GM12878 (cell line): ENCODE data around the gene DNAH11. TPM values are rescaled to one million over a fixed set of nuclear protein-coding genes. Genes with fewer than 3 reads are reported as not detected.

ENCODE experiments used
- ATF7 ChIP-seq: fragments of 450-650 bp; IDR thresholded peaks from 2 replicates; pipeline ENCODE4 v1.6.1; 2016; ENCODE audit warnings: low read depth, mild to moderate bottlenecking
- BCL3 ChIP-seq: IDR thresholded peaks from 2 replicates; pipeline ENCODE4 v1.6.1; 2011; ENCODE audit warnings: borderline replicate concordance, low read depth, mild to moderate bottlenecking, moderate library complexity, low read length; ENCODE audit not compliant: insufficient read depth, poor library complexity, severe bottlenecking
- CBFB ChIP-seq: IDR thresholded peaks from 2 replicates; pipeline ENCODE4 v1.6.1; 2016; ENCODE audit warnings: antibody characterized with exemption, low read depth
- CREB1 ChIP-seq: IDR thresholded peaks from 2 replicates; pipeline ENCODE4 v1.6.1; 2012; ENCODE audit warnings: low read depth, mild to moderate bottlenecking, inconsistent platforms
- CREM ChIP-seq: IDR thresholded peaks from 2 replicates; pipeline ENCODE4 v1.6.1; 2014; ENCODE audit warnings: antibody characterized with exemption, low read depth
- CTCF ChIP-seq, 3 experiments: IDR thresholded peaks in 2 of 3; conservative IDR thresholded peaks in 1 of 3; 2 replicates each; pipeline ENCODE4 v1.5.1; 2011; ENCODE audit warnings: low read depth in 3 of 3, low read length in 3 of 3, mild to moderate bottlenecking in 3 of 3, control low read depth in 2 of 3, moderate library complexity in 2 of 3, inconsistent platforms in 1 of 3, mixed read lengths in 1 of 3; ENCODE audit not compliant: control insufficient read depth in 2 of 3, insufficient read depth in 1 of 3; ENCODE audit errors: extremely low read depth in 1 of 3
- DPF2 ChIP-seq: fragments of 450-650 bp; IDR thresholded peaks from 2 replicates; pipeline ENCODE4 v1.6.1; 2017; ENCODE audit warnings: mild to moderate bottlenecking
- GABPA ChIP-seq: IDR thresholded peaks from 2 replicates; pipeline ENCODE4 v1.6.1; 2014; ENCODE audit warnings: antibody characterized with exemption, low read depth, mild to moderate bottlenecking, inconsistent platforms
- IKZF2 ChIP-seq, 2 experiments: fragments of 450-650 bp; IDR thresholded peaks; 2 replicates each; pipeline ENCODE4 v1.6.1; 2017; ENCODE audit warnings: mild to moderate bottlenecking in 2 of 2, moderate library complexity in 2 of 2
- MAX ChIP-seq: IDR thresholded peaks from 2 replicates; pipeline ENCODE4 v1.6.1; 2012; ENCODE audit warnings: low read depth, low read length, improper control_type of control experiment
- MEF2B ChIP-seq: fragments of 450-650 bp; IDR thresholded peaks from 2 replicates; pipeline ENCODE4 v1.6.1; 2018; ENCODE audit warnings: mild to moderate bottlenecking, moderate library complexity; ENCODE audit not compliant: partially characterized antibody, poor library complexity, severe bottlenecking
- NFYB ChIP-seq: IDR thresholded peaks from 2 replicates; pipeline ENCODE4 v1.6.1; 2011; ENCODE audit warnings: low read depth, mild to moderate bottlenecking, low read length, improper control_type of control experiment, moderate library complexity; ENCODE audit not compliant: insufficient read depth
- NR2C2 ChIP-seq: IDR thresholded peaks from 2 replicates; pipeline ENCODE4 v1.6.1; 2011; ENCODE audit warnings: borderline replicate concordance, low read depth; ENCODE audit not compliant: control insufficient read depth, insufficient read length
- PML ChIP-seq: IDR thresholded peaks from 2 replicates; pipeline ENCODE4 v1.6.1; 2012; ENCODE audit warnings: low read length, inconsistent platforms
- POLR2A ChIP-seq: IDR thresholded peaks from 2 replicates; pipeline ENCODE4 v1.6.1; 2011; ENCODE audit warnings: low read depth, mild to moderate bottlenecking, low read length
- POLR2AphosphoS2 ChIP-seq: IDR thresholded peaks from 2 replicates; pipeline ENCODE4 v1.6.1; 2011; ENCODE audit warnings: low read depth, mild to moderate bottlenecking, low read length, improper control_type of control experiment, moderate library complexity
- SP1 ChIP-seq: IDR thresholded peaks from one replicate; pipeline ENCODE4 v1.6.1; 2011; ENCODE audit warnings: low read depth, low read length
- SPI1 ChIP-seq: IDR thresholded peaks from 2 replicates; pipeline ENCODE4 v1.6.1; 2011; ENCODE audit warnings: low read depth, mild to moderate bottlenecking, low read length, moderate library complexity, borderline replicate concordance; ENCODE audit not compliant: insufficient read depth
- TBL1XR1 ChIP-seq: IDR thresholded peaks from 2 replicates; pipeline ENCODE4 v1.6.1; 2012; ENCODE audit warnings: low read depth, low read length, improper control_type of control experiment
- TCF3 ChIP-seq: IDR thresholded peaks from 2 replicates; pipeline ENCODE4 v1.6.1; 2012; ENCODE audit warnings: low read depth, mild to moderate bottlenecking, low read length, borderline replicate concordance; ENCODE audit not compliant: insufficient read depth
- ZBTB4 ChIP-seq: fragments of 450-650 bp; formaldehyde crosslinking; IDR thresholded peaks from 2 replicates; pipeline ENCODE4 v1.4.0; 2022; ENCODE audit warnings: mild to moderate bottlenecking, moderate library complexity
- ZNF207 ChIP-seq: fragments of 450-650 bp; IDR thresholded peaks from 2 replicates; pipeline ENCODE4 v1.6.1; 2014; ENCODE audit warnings: antibody characterized with exemption, mild to moderate bottlenecking, borderline replicate concordance
- ZNF274 ChIP-seq: IDR thresholded peaks from one replicate; pipeline ENCODE4 v1.8.0; 2011; ENCODE audit not compliant: insufficient read length, insufficient read depth
- ZZZ3 ChIP-seq: IDR thresholded peaks from 2 replicates; pipeline ENCODE4 v1.6.1; 2011; ENCODE audit warnings: low read depth; ENCODE audit not compliant: control insufficient read depth, insufficient read length
- polyA plus RNA-seq, 11 experiments: library from polyadenylated mRNA; depleted of rRNA in 4 of 11; unstranded in 6 of 11; stranded (reverse) in 5 of 11; fragments of >200 nt; fragmentation: Nextera tagmentation in 4 of 11; fragmentation: Illumina TruSeq in 1 of 11; extraction: Ambion mirVana in 4 of 11; extraction: Trizol in 1 of 11; gene quantifications; 1 replicate in 1 of 11; 2 replicates in 10 of 11; pipeline versions ENCODE4 v1.2.1 to v1.2.3, GENCODE V29; 2011 to 2016; ENCODE audit warnings: inconsistent platforms in 2 of 11, missing spikeins in 2 of 11, low read depth in 1 of 11
- total RNA-seq, 4 experiments: library from RNA; depleted of rRNA in 3 of 4; stranded (reverse); fragments of >200 nt in 3 of 4; fragmentation: Illumina TruSeq in 1 of 4; extraction: Trizol in 1 of 4; gene quantifications; 2 replicates each; pipeline versions ENCODE4 v1.2.1 to v1.2.3, GENCODE V29; 2013 to 2021

Gene DNAH11
- total and polyA plus RNA-seq, 10 of the 15 experiments (the other 5 are each of a cell fraction or from before 2014, with no cell fraction given), result 0.03 to 0.56 (median 0.10) TPM

- TF ChIP-seq CTCF (IDR thresholded peaks at IDR 0.05 in 2 of 3, conservative IDR thresholded peaks at IDR 0.05 in 1 of 3; ENCODE audit: control insufficient read depth in 2 of 3, extremely low read depth in 1 of 3, insufficient read depth in 1 of 3, low read depth in 3 of 3, low read length in 3 of 3), result 0 out of 6 replicates have a peak, but pooled peaks of 1 of the 3 experiments have one; percentile 2
- 0 out of 2 replicates have a peak, but pooled peaks have one; percentile 60 for TF ChIP-seq POLR2AphosphoS2
- peak; percentile 48; the same call in 1 of the 2 replicates for TF ChIP-seq PML
- peak; percentile 61 for TF ChIP-seq SP1
- TF ChIP-seq CBFB, result no peak; the same call in 1 of the 2 replicates
- no peak for TF ChIP-seq NFYB
- no peak for TF ChIP-seq GABPA
- no peak for TF ChIP-seq SPI1
- no peak for TF ChIP-seq ZBTB4 (CRISPR knock-in tag)
- TF ChIP-seq DPF2, result peak; percentile 90
- TF ChIP-seq NR2C2, result no peak
- peak in 1 of 2 experiments; percentile 46; a peak in 1 of 4 replicates for TF ChIP-seq IKZF2 (IDR thresholded peaks at IDR 0.05)
- TF ChIP-seq CREB1, result peak; percentile 30; the same call in 1 of the 2 replicates
- peak; percentile 97 for TF ChIP-seq ZNF207
- TF ChIP-seq TBL1XR1, result peak; percentile 64; the same call in 1 of the 2 replicates
- TF ChIP-seq BCL3, result peak; percentile 76
- TF ChIP-seq POLR2A, result peak; percentile 93
- no peak for TF ChIP-seq ZZZ3
- peak; percentile 100 for TF ChIP-seq ATF7
- TF ChIP-seq ZNF274, result no peak
- TF ChIP-seq CREM, result peak; percentile 35; the same call in 1 of the 2 replicates
- TF ChIP-seq MAX, result no peak
- peak; percentile 64 for TF ChIP-seq TCF3
- TF ChIP-seq MEF2B, result no peak
Observed at GRCh38 chr7:21945454-21946221, 402.8 kb downstream of the DNAH11 start, which contains the start of gene CDCA7L (continued).
